ENCODE measurements around the gene HEMK1. TPM values are rescaled to one million over a fixed set of nuclear protein-coding genes. Genes with fewer than 3 reads are reported as not detected.
A peak's percentile ranks its signal among the peaks of the same experiment; 100 is the strongest.

HEMK1 gene
- total RNA-seq, 1 experiment from 2014 or later = 20.9 TPM

GRCh38 chr3:50637011-50637410 is 67.7 kb downstream of the HEMK1 start:
- POLR2A ChIA-PET = interaction anchor here (1.5 kb wide), 1 partner anchor 9 kb away, joined by 4 read pairs; no protein-coding TSS in a partner anchor
- DNase-seq (ENCODE audit: low spot score) = peak; percentile 49
- H3K36me3 Mint-ChIP-seq = peaks cover 6% of the 10 kb centered on the region

DNA sequence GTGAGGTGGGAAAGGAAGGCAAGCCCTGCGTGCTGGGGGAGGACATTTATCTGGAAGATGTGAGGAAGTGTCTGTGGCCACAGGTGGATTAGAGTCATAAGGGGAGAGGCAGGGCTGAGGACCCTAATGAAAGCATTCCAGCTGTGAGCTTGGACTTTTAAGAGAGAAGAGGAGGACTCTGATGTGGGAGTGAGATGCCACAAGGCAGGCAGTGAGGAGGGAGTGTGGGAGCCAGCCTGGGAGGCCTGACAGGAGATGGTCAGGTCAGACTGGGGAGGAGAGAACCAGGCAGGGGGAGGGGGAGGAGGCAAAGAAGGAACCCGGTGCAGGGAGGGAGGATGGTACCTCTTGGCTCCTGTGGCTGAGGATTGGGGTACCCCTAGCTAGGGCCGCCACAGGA is 68.6 kb downstream of the HEMK1 start:
- no peak for ATAC-seq
- peaks cover 38% of the 10 kb centered on the region for H3K4me1 Mint-ChIP-seq
- no peak for TF ChIP-seq ZMAT4 (CRISPR knock-in tag; IDR thresholded peaks at IDR 0.05)
- TF ChIP-seq ZNF532 (CRISPR knock-in tag; IDR thresholded peaks at IDR 0.05; ENCODE audit: borderline replicate concordance) = no peak
- TF ChIP-seq NFATC4 (CRISPR knock-in tag; IDR thresholded peaks at IDR 0.05) = no peak
- TF ChIP-seq ATF6 (CRISPR knock-in tag; IDR thresholded peaks at IDR 0.05) = no peak
- no peak for TF ChIP-seq SOX15 (CRISPR knock-in tag; IDR thresholded peaks at IDR 0.05)
- TF ChIP-seq ETV6 (CRISPR knock-in tag; IDR thresholded peaks at IDR 0.05) = no peak
- TF ChIP-seq RELA (CRISPR knock-in tag; IDR thresholded peaks at IDR 0.05; ENCODE audit: borderline replicate concordance) = no peak
- TF ChIP-seq NR2C2 (CRISPR knock-in tag; IDR thresholded peaks at IDR 0.05) = no peak
- TF ChIP-seq, protein P1, sequence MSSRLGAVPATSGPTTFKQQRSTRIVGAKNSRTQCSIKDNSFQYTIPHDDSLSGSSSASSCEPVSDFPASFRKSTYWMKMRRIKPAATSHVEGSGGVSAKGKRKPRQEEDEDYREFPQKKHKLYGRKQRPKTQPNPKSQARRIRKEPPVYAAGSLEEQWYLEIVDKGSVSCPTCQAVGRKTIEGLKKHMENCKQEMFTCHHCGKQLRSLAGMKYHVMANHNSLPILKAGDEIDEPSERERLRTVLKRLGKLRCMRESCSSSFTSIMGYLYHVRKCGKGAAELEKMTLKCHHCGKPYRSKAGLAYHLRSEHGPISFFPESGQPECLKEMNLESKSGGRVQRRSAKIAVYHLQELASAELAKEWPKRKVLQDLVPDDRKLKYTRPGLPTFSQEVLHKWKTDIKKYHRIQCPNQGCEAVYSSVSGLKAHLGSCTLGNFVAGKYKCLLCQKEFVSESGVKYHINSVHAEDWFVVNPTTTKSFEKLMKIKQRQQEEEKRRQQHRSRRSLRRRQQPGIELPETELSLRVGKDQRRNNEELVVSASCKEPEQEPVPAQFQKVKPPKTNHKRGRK (CRISPR knock-in tag; IDR thresholded peaks at IDR 0.05; ENCODE audit: borderline replicate concordance) = no peak
- TF ChIP-seq FOXP1 (CRISPR knock-in tag; IDR thresholded peaks at IDR 0.05; ENCODE audit: borderline replicate concordance) = no peak
- no peak for TF ChIP-seq EMX1 (CRISPR knock-in tag; IDR thresholded peaks at IDR 0.05)
- no peak for TF ChIP-seq GRHL2 (CRISPR knock-in tag; IDR thresholded peaks at IDR 0.05; ENCODE audit: insufficient replicate concordance, severe bottlenecking)
- no peak for TF ChIP-seq ZNF671 (CRISPR knock-in tag; IDR thresholded peaks at IDR 0.05)
- no peak for TF ChIP-seq ZNF232 (CRISPR knock-in tag; IDR thresholded peaks at IDR 0.05)
- TF ChIP-seq NFE2L1 (CRISPR knock-in tag; IDR thresholded peaks at IDR 0.05) = no peak
- TF ChIP-seq CREB1 (CRISPR knock-in tag; IDR thresholded peaks at IDR 0.05) = no peak
- no peak for TF ChIP-seq PRRX2 (CRISPR knock-in tag; IDR thresholded peaks at IDR 0.05)
- TF ChIP-seq FOXJ3 (CRISPR knock-in tag; IDR thresholded peaks at IDR 0.05; ENCODE audit: borderline replicate concordance) = no peak

More at GRCh38 chr3:50637011-50637410, 67.7 kb downstream of the HEMK1 start:
- CTCF ChIA-PET = interaction anchor here (0.6 to 3.5 kb wide), 7 partner anchors 9 to 33 kb away, joined by 3 to 16 read pairs (median 6); partner anchors contain the start of genes CISH and MAPKAPK3
- Mint-ChIP-seq H3K4me3 (no peak overlapping the region), H3K9me3 (no peaks in the 10 kb centered on the region), H3K4me1 (peaks cover 33% of the 10 kb centered on the region), H3K27me3 (ENCODE audit: low read depth) (no peaks in the 10 kb centered on the region), H3K27ac (peak overlapping the region; percentile 71; the same call in 1 of the 2 replicates)
- peak; percentile 13; the same call in 1 of the 2 replicates for TF ChIP-seq PRDM15 (CRISPR knock-in tag; IDR thresholded peaks at IDR 0.05)
- no peak for TF ChIP-seq FOXP1 (CRISPR knock-in tag; IDR thresholded peaks at IDR 0.05; ENCODE audit: borderline replicate concordance)
- 0 out of 2 replicates have a peak, but pooled peaks have one; percentile 20 for TF ChIP-seq FOXK1 (CRISPR knock-in tag; IDR thresholded peaks at IDR 0.05)
- peak; percentile 96 for ATAC-seq

More for the DNA sequence above, 68.6 kb downstream of the HEMK1 start:
- Mint-ChIP-seq H3K27ac (no peak overlapping the region), H3K36me3 (peaks cover 11% of the 10 kb centered on the region), H3K4me3 (no peak overlapping the region), H3K27me3 (ENCODE audit: low read depth) (no peaks in the 10 kb centered on the region), H3K9me3 (no peaks in the 10 kb centered on the region)
- CTCF ChIA-PET = interaction anchor here (0.8 to 3.5 kb wide), 5 partner anchors 10 to 26 kb away, joined by 3 to 16 read pairs (median 6); partner anchors contain the start of genes CISH and MAPKAPK3
- POLR2A ChIA-PET = no interaction called here
- DNase-seq (ENCODE audit: low spot score) = no peak
